NCI-H2196 treated with DMSO at 0.1 percent for 48 hours (cell line): ENCODE data around the gene ADD1.

Experiments used
- DNase-seq: peaks from one replicate; lab custom pipeline; 2025; ENCODE audit not compliant: unreplicated experiment; lab: John Stamatoyannopoulos, UW

The ADD1 gene

DNA sequence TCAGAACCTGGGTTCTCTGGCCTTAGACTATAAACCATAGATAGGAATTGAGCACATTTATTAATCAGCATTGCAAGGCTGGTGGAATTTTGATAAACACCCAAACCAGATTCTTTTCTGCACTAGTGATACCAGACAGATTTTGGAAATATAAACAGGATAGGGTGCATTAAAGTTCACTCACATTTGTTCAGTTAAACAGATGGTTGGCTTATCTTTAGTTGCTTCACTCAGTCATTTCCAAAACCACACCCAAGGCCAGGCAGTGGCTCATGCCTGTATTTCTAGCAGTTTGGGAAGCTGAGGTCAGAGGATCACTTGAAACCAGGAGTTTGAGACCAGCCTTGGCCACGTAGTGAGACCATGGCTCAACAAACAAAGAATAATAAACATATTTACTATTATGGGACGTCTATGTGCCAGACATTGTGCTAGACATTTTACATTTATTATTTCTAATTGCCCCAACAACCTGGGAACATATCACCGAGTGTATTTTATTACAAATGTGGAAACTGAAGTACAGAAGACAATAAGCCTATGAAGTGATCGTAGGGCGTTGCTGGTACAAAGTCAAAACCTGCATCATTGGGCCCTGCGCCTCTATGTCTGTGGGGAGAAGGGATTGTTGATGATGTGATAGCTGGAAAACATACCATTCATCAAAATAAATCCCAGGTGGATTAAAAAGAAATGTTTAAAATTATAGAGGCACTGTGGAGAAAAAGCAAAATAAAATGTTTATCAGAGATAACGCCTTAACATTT lies 15.0 kb downstream of the ADD1 start:
- no peak for DNase-seq

DNA sequence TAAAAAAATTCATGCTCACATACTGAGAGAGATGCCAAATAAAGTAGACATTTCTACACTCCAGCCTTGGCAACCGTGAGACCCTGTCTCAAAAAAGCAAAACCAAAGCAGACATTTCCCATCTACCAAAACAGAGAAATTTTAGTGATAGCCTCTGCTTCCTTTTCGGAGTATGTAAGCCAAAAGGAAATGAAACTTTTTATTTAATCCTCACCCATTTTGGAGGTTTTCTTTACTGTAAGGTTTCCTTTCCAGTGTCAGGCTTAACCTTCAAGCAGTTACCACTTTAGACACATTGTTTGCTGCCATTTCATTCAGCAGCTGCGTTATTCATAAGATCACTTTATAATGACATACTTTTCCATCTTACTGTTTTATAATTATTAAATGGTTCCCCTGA lies 15.9 kb downstream of the ADD1 start:
- no peak for DNase-seq

DNA sequence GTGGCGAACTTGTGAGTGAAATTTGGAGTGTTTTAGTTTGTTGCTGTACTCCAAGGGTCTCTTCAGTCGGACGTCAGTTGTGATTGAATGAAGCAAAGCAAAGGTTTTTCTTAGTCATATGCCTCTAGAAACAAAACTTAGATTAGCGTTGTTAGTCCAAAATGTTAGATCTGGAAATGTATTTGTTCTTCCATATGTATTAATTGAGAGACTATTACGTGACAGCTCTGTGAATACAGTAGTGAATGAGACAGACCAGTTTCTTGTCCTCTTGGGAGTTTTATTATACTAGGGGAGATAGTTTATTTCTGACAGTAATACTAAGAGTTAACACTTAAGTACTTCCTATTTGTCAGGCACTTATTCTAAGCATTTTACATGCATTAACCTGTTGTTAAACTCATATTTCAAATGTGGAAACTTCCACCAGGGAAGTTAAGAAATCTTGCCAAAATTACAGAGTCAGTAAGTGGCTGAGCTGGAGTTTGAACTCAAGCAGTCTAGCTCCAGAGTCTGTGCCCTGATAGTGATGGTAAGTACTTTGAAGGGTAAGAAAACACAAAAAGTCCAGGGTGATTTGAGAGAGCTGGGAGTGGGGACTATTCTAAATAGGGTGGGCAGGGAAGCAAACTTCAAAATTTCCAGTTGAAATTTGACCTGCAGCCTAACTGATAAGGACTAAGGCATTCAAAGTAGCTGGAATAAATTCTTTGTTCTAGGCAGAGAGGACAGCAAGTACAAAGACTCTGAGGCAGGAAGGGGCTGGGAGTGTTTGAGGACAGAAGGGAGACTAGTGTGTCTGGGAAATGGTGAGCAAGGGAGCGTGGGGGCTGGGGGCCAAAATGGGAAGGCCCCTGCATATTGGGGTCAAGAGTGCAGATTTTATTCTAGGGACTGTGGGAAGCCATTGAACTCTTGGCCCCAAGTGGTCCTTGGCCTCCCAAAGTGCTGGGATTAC lies 17.0 kb downstream of the ADD1 start:
- no peak for DNase-seq

DNA sequence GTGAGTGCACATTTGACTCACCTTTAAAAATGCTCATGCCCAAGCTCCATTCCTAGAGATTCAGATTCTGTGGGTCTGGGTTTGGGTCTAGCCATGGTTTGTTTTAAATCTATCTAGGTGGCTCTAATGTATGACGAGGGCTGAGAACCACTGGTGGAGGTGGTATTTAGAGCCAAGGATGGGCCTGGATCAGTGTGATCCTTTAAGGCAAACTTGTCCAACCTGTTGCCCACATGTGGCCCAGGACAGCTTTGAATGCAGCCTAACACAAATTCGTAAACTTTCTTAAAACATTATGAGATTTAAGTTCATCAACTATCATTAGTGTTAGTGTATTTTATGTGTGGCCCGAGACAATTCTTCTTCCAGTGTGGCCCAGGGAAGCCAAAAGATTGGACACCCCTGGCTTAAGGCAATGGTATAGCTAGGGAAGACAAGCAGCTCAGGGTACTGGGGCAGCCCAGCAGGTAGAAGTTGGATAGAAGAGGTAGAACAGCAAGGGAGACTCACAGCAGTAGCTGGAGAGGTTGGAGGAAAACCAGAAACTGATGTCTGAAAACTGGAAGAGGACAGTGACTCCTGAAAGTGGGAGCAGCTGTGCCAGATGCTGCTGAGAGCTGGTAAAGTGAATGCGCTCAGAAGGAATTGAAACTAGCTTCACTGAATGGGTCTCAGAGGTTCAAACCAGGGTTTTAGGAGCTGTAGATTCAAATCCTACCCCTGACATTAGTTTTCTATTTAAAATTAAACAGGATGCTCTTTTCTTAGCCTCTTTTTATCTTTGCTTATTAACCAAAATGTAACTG lies 18.2 kb downstream of the ADD1 start:
- no peak for DNase-seq

DNA sequence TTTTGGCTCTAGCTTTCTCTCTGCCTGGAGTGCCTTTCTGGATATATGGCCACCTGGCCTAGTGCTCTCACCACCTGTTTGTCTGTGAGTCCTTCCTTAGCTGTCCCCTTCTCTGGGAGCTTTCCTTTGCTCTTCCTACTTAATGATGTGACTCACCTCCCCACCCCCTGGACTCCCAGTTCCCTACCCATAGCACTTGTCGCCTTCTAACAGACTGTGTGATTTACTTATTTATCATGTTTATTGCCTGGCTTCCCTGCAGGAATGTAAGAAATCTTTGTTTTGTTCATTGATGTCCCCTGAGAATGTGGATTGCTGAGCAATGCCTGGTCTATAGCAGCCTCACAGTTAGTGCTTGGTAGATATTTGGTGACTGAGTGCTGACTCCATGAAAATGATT lies 18.9 kb downstream of the ADD1 start:
- no peak for DNase-seq

DNA sequence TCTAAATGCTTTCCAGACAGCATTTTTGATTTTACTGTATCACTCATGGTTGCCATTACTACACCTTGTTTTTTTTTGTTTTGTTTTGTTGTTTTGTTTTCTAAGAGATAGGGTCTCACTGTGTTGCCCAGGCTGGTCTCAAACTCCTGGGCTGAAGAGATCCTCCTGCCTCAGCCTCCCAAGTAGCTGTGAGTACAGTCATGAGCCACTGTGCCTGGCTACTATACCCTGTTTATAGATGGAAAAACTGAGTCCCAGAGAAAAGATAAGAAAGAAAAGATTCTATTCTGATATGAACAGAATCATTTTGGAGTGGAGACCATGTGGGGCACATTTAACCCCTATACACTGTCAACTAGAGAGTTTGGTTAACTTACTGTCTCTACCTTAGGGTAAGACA lies 20.0 kb downstream of the ADD1 start:
- no peak for DNase-seq

DNA sequence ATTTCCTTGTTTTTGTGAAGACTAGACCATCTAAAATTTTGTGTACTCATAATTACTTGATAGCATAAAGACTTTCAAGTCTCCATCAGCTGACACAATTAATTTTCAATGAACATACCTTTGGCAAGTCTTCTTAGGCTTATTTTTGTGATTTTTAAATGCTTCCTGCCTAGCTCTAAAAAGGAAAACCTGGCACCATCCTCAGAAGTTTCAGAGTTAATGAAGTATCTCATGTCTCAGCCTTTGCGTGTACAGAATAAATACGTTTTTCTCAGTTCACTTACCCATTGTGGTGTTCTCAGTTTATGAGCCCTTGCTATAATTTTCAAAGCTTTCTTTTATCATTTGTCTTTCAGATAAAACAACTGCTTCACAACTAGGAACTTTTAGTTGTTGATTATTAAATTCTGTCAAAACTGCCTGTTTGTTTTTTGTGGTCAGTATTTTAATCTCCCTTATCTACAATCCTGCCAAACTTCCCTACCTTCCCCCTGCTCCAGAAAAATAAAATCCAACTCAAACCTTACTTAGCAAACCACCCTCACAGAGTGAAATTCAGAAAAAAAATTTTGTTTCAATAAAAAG lies 21.6 kb downstream of the ADD1 start:
- DNase-seq, result no peak

DNA sequence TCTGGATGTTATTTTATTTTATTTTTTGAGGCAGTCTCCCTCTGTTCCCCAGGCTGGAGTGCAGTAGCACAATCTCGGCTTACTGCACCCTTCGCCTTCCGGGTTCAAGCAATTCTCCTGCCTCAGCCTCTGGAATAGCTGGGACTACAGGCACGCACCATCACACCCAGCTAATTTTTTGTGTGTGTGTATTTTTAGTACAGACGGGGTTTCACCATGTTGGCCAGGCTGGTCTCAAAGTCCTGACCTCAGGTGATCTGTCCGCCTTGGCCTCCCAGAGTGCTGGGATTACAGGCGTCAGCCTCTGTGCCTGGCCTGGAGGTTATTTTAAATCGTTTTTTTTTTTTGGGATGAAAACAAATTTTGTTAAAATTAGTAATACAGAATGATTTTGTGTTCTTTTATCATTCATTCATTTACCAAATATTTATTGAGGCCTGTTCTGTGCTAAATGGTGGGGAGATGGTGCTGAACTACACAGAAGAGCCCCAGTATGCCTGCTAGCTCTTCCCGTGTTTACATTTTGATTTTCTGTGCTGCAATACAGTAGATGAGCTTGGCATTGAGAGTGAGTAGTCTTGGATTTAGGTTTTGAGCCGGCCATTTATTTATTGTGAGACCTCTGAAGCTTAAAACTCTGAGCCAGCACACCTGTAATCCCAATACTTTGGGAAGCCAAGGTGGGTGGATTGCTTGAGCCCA lies 22.7 kb downstream of the ADD1 start:
- DNase-seq, result no peak

DNA sequence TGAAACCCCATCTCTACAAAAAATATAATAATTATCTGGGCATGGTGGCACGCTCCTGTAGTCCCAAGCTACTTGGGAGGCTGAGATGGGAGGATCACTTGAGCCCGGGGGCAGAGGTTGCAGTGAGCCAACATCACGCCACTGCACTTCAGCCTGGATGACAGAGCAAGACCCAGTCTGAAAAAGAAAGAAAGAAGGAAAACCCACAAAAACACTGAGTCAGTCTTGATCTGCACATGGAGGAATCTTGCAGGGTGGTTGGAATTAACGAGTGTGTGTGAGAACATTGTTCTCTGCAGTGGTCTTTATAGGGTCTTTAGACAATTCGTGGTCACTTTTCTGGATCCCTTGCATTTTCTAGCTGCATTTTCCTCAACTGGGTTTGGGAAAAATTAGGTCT lies 23.2 kb downstream of the ADD1 start:
- DNase-seq, result no peak

DNA sequence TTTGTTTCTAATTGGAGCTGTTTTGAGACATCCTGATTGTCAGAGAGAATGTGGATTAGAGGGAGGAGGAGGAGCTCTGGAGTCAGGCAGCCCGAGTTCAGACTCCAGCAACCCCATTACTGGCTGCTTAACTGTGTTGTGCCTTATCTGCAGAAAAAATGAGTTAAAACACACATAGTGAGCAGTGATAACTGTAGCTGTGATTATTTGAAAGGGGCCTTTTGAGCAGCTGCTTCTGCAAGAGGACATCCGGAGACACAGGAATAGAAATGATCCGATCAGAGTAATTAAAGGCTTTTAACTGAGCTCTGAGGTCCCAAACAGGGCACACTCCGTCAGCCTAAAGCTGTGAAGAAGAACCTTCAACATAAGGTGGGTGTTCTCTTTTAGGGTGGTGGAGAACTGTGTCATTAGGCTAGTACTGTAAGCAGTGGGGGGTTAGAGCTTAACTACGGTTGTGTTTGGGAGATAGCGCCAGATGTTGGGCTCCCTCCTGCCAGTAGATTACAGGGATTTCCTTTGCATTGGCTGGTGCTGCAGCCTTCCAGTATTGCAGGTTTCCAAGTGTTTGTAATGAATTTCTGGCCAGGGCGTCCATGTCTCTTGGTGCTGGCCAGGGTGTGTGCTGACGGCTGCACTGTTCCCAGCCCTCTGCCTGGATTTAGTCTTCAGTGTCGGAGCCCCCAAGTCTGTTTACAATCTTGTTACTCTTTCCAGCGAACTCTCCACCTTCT lies 24.3 kb downstream of the ADD1 start:
- no peak for DNase-seq

DNA sequence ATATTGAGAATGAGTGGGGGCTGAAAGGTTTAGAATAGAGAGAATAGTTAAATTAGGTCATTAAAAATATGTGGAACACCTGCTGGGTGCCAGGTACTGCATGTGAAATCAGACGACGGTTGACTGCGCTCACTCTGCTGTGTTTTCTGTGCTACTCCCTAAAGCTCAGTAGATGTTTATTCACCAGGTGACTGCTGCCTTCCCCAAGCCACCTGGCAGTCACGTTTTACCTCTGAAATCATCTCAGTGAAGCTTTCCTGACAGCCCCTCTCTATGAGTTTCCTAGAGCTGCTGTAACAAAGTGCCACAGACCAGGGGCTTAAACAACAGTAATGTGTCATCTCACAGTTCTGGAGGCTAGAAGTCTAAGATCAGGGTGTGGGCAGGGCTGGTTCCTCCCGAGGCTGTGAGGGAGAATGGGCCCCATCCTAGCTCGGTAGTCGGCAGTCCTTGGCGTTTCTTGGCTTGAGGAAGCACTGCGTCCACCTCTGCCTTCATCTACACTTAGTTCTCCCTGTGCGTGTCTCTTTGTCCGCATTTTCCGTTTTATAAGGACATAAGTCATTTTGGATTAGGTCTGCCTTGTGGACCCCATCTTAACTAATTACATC lies 25.3 kb downstream of the ADD1 start:
- DNase-seq, result no peak

DNA sequence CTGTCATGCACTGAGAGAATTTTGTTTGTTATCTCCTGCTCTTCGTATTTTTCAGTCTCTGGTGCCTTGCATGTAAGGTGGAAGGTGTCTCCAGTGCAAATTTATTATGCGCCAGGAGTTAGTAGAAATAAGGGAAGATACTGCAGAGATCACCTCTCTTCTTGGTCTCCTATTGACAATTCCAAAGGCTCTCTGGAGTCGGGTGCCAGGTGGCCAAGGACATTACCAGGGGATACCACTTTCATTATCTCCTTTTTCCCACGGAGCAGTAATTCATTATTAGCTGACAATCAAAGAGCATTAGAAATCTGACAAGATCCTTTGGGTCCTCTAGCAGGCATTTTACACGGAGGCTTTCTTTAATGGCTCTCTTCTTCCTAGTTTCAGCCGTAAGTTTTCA lies 26.0 kb downstream of the ADD1 start:
- no peak for DNase-seq

DNA sequence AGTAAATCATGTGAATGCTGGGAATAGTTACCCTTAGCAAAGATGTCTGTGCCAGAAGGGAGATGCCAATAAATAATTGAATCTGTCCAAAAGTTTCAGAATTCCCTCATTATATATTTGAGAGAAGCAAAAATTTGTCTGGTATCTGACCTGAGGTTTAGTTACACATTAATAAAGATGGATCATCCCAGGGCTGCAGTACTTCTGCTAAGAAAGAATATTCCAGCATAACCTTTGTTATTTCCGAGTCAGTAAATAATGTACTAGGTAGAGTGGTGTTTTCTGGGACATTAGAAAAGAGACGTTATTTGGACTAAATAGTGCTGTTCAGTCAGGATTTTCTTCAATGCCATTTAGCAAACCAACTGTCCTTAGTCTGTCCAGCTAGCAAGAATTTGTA lies 26.4 kb downstream of the ADD1 start:
- DNase-seq, result no peak

DNA sequence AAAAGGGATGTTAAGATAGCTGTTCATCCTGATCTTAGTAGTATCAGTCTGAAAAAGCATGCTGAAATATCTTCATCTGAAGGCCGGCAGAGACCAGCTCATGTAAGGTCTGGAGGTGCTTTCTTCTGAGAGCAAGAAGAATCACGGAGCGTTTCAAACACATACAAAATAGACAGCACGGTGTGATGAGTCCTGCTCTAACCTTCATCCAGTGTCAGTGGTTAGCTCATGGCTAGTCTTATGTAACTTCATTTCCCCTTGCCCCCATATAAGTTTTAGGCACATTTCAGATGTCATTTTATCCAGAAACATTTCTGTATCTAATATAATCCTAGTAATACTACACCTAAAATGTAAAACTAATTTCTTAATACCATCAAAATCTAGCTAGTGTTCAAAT lies 27.8 kb downstream of the ADD1 start:
- no peak for DNase-seq

DNA sequence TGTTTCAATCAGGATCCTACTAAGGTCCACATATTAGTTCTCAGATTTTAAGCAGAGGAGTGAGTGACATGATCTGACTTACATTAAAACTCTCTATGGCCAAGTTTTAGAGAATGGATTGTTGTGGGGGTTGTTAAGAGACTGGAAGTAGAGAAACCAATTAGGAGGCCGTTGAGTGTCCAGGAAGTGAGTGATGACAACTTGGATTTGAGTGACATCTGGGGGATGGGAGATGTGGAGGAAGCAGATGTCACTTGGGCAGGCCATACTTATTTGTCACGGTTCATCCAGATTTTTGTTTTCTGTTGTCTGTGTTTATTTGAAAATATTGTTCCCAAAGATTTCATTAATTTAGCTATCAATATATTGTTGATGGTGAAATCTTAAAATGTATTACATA lies 28.3 kb downstream of the ADD1 start:
- DNase-seq, result no peak

DNA sequence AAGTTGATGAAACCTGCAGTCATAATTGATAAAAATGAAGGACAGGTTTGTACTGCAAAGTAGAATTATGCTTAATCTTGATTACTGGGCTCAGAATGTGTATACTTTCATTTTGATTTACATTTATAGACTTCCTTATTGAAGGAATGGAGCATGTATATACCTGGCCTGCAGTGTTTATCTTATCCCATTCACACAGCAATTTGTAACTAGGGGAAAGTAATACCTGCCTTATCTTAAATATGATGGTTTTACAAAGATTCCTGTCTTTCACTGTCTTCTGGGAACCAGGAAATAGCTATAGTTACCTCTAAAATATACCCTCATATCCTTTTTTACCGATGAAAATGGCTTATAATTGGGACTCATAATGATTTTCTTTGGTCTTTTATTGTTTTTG lies 29.7 kb downstream of the ADD1 start:
- DNase-seq, result no peak

DNA sequence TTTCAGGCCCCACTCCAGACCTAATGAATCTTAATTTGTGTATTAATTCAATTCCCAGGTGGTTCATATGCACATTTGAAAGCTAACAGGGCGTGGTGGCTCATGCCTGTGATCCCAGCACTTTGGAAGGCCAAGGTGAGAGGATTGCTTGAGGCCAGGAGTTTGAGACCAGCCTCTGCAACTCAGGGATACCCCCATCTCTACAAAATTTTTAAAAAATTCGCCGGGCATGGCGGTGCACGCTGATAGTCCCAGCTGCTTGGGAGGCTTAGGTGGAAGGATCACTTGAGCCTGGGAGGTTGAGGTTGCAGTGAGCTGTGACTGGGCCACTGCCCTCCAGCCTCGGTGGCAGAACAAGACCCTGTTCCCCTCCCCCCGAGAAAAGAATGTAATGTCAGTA lies 31.2 kb downstream of the ADD1 start:
- DNase-seq, result no peak

DNA sequence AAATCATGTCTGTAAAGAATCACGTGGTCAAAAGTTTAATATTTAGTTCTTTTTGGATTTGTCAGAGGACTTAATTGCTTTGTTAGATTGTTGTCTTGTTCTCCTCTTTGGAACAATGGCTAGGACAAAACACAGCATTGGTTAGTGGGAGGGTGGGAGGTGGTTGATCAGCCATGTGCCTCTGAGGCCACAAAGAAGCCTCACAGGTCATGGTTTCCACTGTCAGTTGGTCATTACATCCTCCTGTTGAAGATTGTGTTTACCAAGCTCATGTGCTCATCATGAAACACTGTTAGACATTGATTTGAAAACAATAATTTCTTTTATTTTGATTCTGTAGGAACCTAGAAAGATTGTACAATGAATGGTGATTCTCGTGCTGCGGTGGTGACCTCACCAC lies 31.9 kb downstream of the ADD1 start:
- no peak for DNase-seq

DNA sequence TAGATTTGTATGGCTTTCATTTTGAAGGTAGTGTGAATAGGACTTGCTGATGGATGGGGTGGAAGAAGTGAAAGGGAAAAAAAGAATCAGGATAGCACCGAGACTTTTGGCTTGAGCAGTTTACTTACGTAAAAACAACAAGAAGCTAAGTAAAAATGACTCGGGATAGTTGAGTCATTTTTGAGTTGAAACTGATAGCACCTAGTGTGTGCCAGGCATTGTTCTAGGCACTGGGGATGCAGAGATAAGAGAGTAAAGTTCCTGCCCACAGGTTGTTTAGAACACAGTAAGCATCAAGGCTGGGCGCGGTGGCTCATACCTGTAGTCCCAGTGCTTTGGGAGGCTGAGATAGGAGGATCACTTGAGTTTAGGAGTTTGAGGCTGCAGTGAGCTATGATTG lies 34.7 kb downstream of the ADD1 start:
- DNase-seq, result no peak
